IPS-15b (cell line): ENCODE measurements around the gene TRAPPC5.

ENCODE experiments used
- H3K27me3 ChIP-seq: one replicate; pipeline ENCODE4 v1.6.1; 2013; ENCODE audit warnings: low read length; ENCODE audit not compliant: control insufficient read depth, insufficient read depth
- H3K36me3 ChIP-seq: one replicate; pipeline ENCODE4 v1.6.1; 2013; ENCODE audit warnings: low read length; ENCODE audit not compliant: control insufficient read depth, insufficient read depth
- H3K4me1 ChIP-seq: one replicate; pipeline ENCODE4 v1.6.1; 2013; ENCODE audit warnings: mild to moderate bottlenecking, low read length; ENCODE audit not compliant: control insufficient read depth, insufficient read depth
- H3K4me3 ChIP-seq: one replicate; pipeline ENCODE4 v1.5.1; 2013; ENCODE audit warnings: low read depth, low read length
- H3K9ac ChIP-seq: one replicate; pipeline ENCODE4 v1.6.1; 2013; ENCODE audit warnings: low read depth, mild to moderate bottlenecking, low read length
- H3K9me3 ChIP-seq: one replicate; pipeline ENCODE4 v1.6.1; 2013; ENCODE audit warnings: mild to moderate bottlenecking, low read length; ENCODE audit not compliant: control insufficient read depth, insufficient read depth

The TRAPPC5 gene

GRCh38 chr19:7680606-7681339, at the start of gene TRAPPC5:
TRAPPC5 (plus strand) TSS chr19:7680833; CDS start chr19:7682254, 1,421 bp downstream.
- H3K9ac ChIP-seq = peak within 1 kb of the TSS; percentile 70
- H3K9me3 ChIP-seq = no peaks in the 10 kb centered on the region
- peaks cover 12% of the 10 kb centered on the region for H3K36me3 ChIP-seq
- peaks cover 7% of the 10 kb centered on the region for H3K4me1 ChIP-seq
- H3K4me3 ChIP-seq = peak within 1 kb of the TSS; percentile 82
- H3K27me3 ChIP-seq = peaks cover 8% of the 10 kb centered on the region

GRCh38 chr19:7631577-7631976, 49.1 kb upstream of the TRAPPC5 start:
- peaks cover 20% of the 10 kb centered on the region for H3K27me3 ChIP-seq
- no peak overlapping the region for H3K9ac ChIP-seq
- H3K9me3 ChIP-seq = no peaks in the 10 kb centered on the region
- H3K4me3 ChIP-seq = no peak overlapping the region
- peaks cover 5% of the 10 kb centered on the region for H3K36me3 ChIP-seq
- peaks cover 2% of the 10 kb centered on the region for H3K4me1 ChIP-seq

GRCh38 chr19:7632340-7633203, 48.1 kb upstream of the TRAPPC5 start:
- Histone ChIP-seq H3K9ac (no peak overlapping the region), H3K27me3 (peaks cover 21% of the 10 kb centered on the region), H3K36me3 (peaks cover 2% of the 10 kb centered on the region), H3K4me1 (peaks cover 2% of the 10 kb centered on the region), H3K4me3 (no peak overlapping the region), H3K9me3 (no peaks in the 10 kb centered on the region)

GRCh38 chr19:7633698-7634097, 46.9 kb upstream of the TRAPPC5 start, which contains the start of gene PCP2:
PCP2 (minus strand) TSS chr19:7633719; CDS start chr19:7633457, 262 bp downstream.
- Histone ChIP-seq H3K9ac (no peak within 1 kb of the TSS), H3K4me1 (peaks cover 2% of the 10 kb centered on the region), H3K4me3 (no peak within 1 kb of the TSS), H3K9me3 (no peaks in the 10 kb centered on the region), H3K36me3 (peaks cover 2% of the 10 kb centered on the region), H3K27me3 (peaks cover 21% of the 10 kb centered on the region)

- Histone ChIP-seq H3K27me3 (peaks cover 21% of the 10 kb centered on the region), H3K36me3 (peaks cover 2% of the 10 kb centered on the region), H3K9ac (no peak overlapping the region), H3K4me3 (no peak overlapping the region), H3K4me1 (no peaks in the 10 kb centered on the region), H3K9me3 (no peaks in the 10 kb centered on the region)
Measured at GRCh38 chr19:7635670-7636069, 45.0 kb upstream of the TRAPPC5 start.

GRCh38 chr19:7636317-7636690, 44.3 kb upstream of the TRAPPC5 start:
- Histone ChIP-seq H3K36me3 (peaks cover 2% of the 10 kb centered on the region), H3K4me1 (no peaks in the 10 kb centered on the region), H3K9me3 (no peaks in the 10 kb centered on the region)

GRCh38 chr19:7636691-7637373, 43.8 kb upstream of the TRAPPC5 start, which contains the start of gene STXBP2:
STXBP2 (plus strand) TSS chr19:7637110; CDS start chr19:7637150, 40 bp downstream.
- Histone ChIP-seq H3K4me3 (peak within 1 kb of the TSS; percentile 75), H3K27me3 (peaks cover 21% of the 10 kb centered on the region), H3K4me1 (no peaks in the 10 kb centered on the region), H3K9ac (peak within 1 kb of the TSS; percentile 54), H3K9me3 (no peaks in the 10 kb centered on the region), H3K36me3 (peaks cover 2% of the 10 kb centered on the region)

More at GRCh38 chr19:7636317-7636690, 44.3 kb upstream of the TRAPPC5 start:
- H3K27me3 ChIP-seq = peaks cover 21% of the 10 kb centered on the region
- H3K4me3 ChIP-seq = peak overlapping the region; percentile 47
- H3K9ac ChIP-seq = no peak overlapping the region

GRCh38 chr19:7637374-7638256, 43.0 kb upstream of the TRAPPC5 start:
- H3K9ac ChIP-seq = peak overlapping the region; percentile 54
- peaks cover 21% of the 10 kb centered on the region for H3K27me3 ChIP-seq
- H3K4me3 ChIP-seq = peak overlapping the region; percentile 75
- no peaks in the 10 kb centered on the region for H3K4me1 ChIP-seq
- H3K36me3 ChIP-seq = peaks cover 6% of the 10 kb centered on the region
- no peaks in the 10 kb centered on the region for H3K9me3 ChIP-seq

GRCh38 chr19:7638802-7639465, 41.7 kb upstream of the TRAPPC5 start:
- peaks cover 6% of the 10 kb centered on the region for H3K36me3 ChIP-seq
- peaks cover 21% of the 10 kb centered on the region for H3K27me3 ChIP-seq
- H3K4me1 ChIP-seq = no peaks in the 10 kb centered on the region
- no peaks in the 10 kb centered on the region for H3K9me3 ChIP-seq
- H3K9ac ChIP-seq = no peak overlapping the region
- no peak overlapping the region for H3K4me3 ChIP-seq

- H3K4me3 ChIP-seq = no peak overlapping the region
- no peaks in the 10 kb centered on the region for H3K4me1 ChIP-seq
- H3K9ac ChIP-seq = no peak overlapping the region
- peaks cover 9% of the 10 kb centered on the region for H3K36me3 ChIP-seq
- no peaks in the 10 kb centered on the region for H3K9me3 ChIP-seq
- H3K27me3 ChIP-seq = peaks cover 18% of the 10 kb centered on the region
Measured at GRCh38 chr19:7639863-7640348, 40.7 kb upstream of the TRAPPC5 start.
